Measurements from ENCODE around the gene DENND2A. TPM values are rescaled to one million over a fixed set of nuclear protein-coding genes. Genes with fewer than 3 reads are reported as not detected.
A peak's percentile ranks its signal among the peaks of the same experiment; 100 is the strongest.

Gene DENND2A
- total and polyA plus RNA-seq, 10 donors, result 1.9 to 35.3 (median 14.9) TPM

- DNase-seq, result peak; percentile 47
- intact Hi-C loops (cut with DNase I; ENCODE audit: low total_unique reads), result no loop called here
- H3K36me3 ChIP-seq, result no peaks in the 10 kb centered on the region
- TF ChIP-seq CTCF (IDR thresholded peaks at IDR 0.05 in 8 of 11, conservative IDR thresholded peaks at IDR 0.05 in 3 of 11), result no peak
- WGBS, 5 donors, result 79 to 86% (median 84%) methylated on average over 12 of the region's 12 CpGs
- H3K9me3 ChIP-seq, result no peaks in the 10 kb centered on the region
- peaks cover 4 to 33% (median 12%) of the 10 kb centered on the region in 6 donors for H3K4me1 ChIP-seq
- H3K4me3 ChIP-seq, result no peak overlapping the region
- H3K27me3 ChIP-seq (replicated peaks in 1 of 7), result no peaks in the 10 kb centered on the region
- H3K27ac ChIP-seq, result peak overlapping the region in 2 of 8 donors; percentile 19 to 33
These were observed 30.1 kb downstream of the DENND2A start for GRCh38 chr7:140610204-140611165.

GRCh38 chr7:140609646-140610045 is 31.0 kb downstream of the DENND2A start:
- H3K36me3 ChIP-seq, result no peaks in the 10 kb centered on the region

GRCh38 chr7:140607441-140607989 is 33.1 kb downstream of the DENND2A start:
- DNase-seq, result peak; percentile 80
- H3K27me3 ChIP-seq (replicated peaks in 1 of 7), result no peaks in the 10 kb centered on the region

More at GRCh38 chr7:140609646-140610045, 31.0 kb downstream of the DENND2A start:
- intact Hi-C loops (cut with DNase I; ENCODE audit: low total_unique reads), result no loop called here
- no peak for DNase-seq
- peaks cover 4 to 33% (median 12%) of the 10 kb centered on the region in 6 donors for H3K4me1 ChIP-seq
- H3K9me3 ChIP-seq, result no peaks in the 10 kb centered on the region
- TF ChIP-seq POLR2AphosphoS5 (IDR thresholded peaks at IDR 0.05) (no peak), CTCF (IDR thresholded peaks at IDR 0.05 in 8 of 11, conservative IDR thresholded peaks at IDR 0.05 in 3 of 11) (no peak), POLR2A (IDR thresholded peaks at IDR 0.05) (no peak)
- H3K27me3 ChIP-seq (replicated peaks in 1 of 7), result no peaks in the 10 kb centered on the region
- 81 to 96% (median 93%) methylated on average over 2 of the region's 2 CpGs for WGBS, 5 donors
- H3K27ac ChIP-seq, result peak overlapping the region in 1 of 8 donors; percentile 4
- H3K4me3 ChIP-seq, result no peak overlapping the region

More at GRCh38 chr7:140607441-140607989, 33.1 kb downstream of the DENND2A start:
- WGBS, 5 donors, result 56 to 74% (median 63%) methylated on average over 4 to 7 of the region's 7 CpGs
- H3K36me3 ChIP-seq, result no peaks in the 10 kb centered on the region
- no peaks in the 10 kb centered on the region for H3K9me3 ChIP-seq
- peaks cover 4 to 33% (median 12%) of the 10 kb centered on the region in 6 donors for H3K4me1 ChIP-seq
- no peak overlapping the region for H3K4me3 ChIP-seq
- TF ChIP-seq CTCF (IDR thresholded peaks at IDR 0.05 in 8 of 11, conservative IDR thresholded peaks at IDR 0.05 in 3 of 11) (no peak), POLR2AphosphoS5 (IDR thresholded peaks at IDR 0.05) (peak; percentile 27 to 74 (median 72))
- intact Hi-C loops (cut with DNase I; ENCODE audit: low total_unique reads), result no loop called here
- peak overlapping the region; percentile 29 to 68 (median 56) for H3K27ac ChIP-seq

All from spleen (tissue), 11 donors.